Measurements from ENCODE around the gene FLT3LG.
"Not testable (repeated sequence)": the region's sequence is repeated elsewhere in the genome, so short reads cannot be mapped to it uniquely, and the experiment has no call there.

The FLT3LG gene

GRCh38 chr19:49440439-49441209, 33.4 kb upstream of the FLT3LG start:
- no peak for DNase-seq

GRCh38 chr19:49441210-49441959, 32.6 kb upstream of the FLT3LG start, which contains the start of gene SLC17A7:
SLC17A7 (minus strand) TSS chr19:49441527; CDS start chr19:49441379, 148 bp downstream.
- DNase-seq = no peak

- DNase-seq = no peak
Measured at GRCh38 chr19:49441960-49442350, 32.1 kb upstream of the FLT3LG start.

- no peak for DNase-seq
Measured at GRCh38 chr19:49442354-49442753, 31.7 kb upstream of the FLT3LG start.

- DNase-seq = no peak
Measured at GRCh38 chr19:49442771-49443365, 31.1 kb upstream of the FLT3LG start.

GRCh38 chr19:49443366-49444099, 30.5 kb upstream of the FLT3LG start:
- peak; percentile 100 for DNase-seq

GRCh38 chr19:49444100-49444700, 29.8 kb upstream of the FLT3LG start:
- DNase-seq = not testable (repeated sequence)

- DNase-seq = no peak
Measured at GRCh38 chr19:49445997-49446396, 28.0 kb upstream of the FLT3LG start.

GRCh38 chr19:49447485-49448431, 26.3 kb upstream of the FLT3LG start:
- DNase-seq = no peak

GRCh38 chr19:49448432-49448786, 25.6 kb upstream of the FLT3LG start:
- DNase-seq = no peak

GRCh38 chr19:49450405-49450804, 23.6 kb upstream of the FLT3LG start:
- DNase-seq = no peak

- DNase-seq = peak; percentile 82
Measured at GRCh38 chr19:49451430-49452181, 22.4 kb upstream of the FLT3LG start, which contains the start of gene PIH1D1. PIH1D1 (minus strand) TSS chr19:49451814; CDS start chr19:49451574, 240 bp downstream.

GRCh38 chr19:49453013-49453756, 20.8 kb upstream of the FLT3LG start, which contains the start of gene ALDH16A1:
ALDH16A1 (plus strand) TSS chr19:49453225; CDS start chr19:49453332, 107 bp downstream.
- DNase-seq = peak; percentile 99

- DNase-seq = no peak
Measured at GRCh38 chr19:49453757-49454240, 20.2 kb upstream of the FLT3LG start.

- DNase-seq = no peak
Measured at GRCh38 chr19:49455773-49456172, 18.2 kb upstream of the FLT3LG start.

GRCh38 chr19:49456326-49456725, 17.7 kb upstream of the FLT3LG start:
- no peak for DNase-seq

- DNase-seq = no peak
Measured at GRCh38 chr19:49458567-49458903, 15.5 kb upstream of the FLT3LG start.

- DNase-seq = no peak
Measured at GRCh38 chr19:49459388-49459787, 14.6 kb upstream of the FLT3LG start.

GRCh38 chr19:49461130-49461529, 12.9 kb upstream of the FLT3LG start:
- not testable (repeated sequence) for DNase-seq

Measured in right kidney (tissue), 1 donor.